Astrocyte (in vitro differentiated cells and primary cell): Measurements from ENCODE around the gene TTC1. TPM values are rescaled to one million over a fixed set of nuclear protein-coding genes. Genes with fewer than 3 reads are reported as not detected.
"Not testable (repeated sequence)": the region's sequence is repeated elsewhere in the genome, so short reads cannot be mapped to it uniquely, and the experiment has no call there.

Experiments used
- DNase-seq: peaks from one replicate; pipeline ENCODE4 v3.0.0-alpha.2; 2010; ENCODE audit warnings: low read depth
- FAIRE-seq: peaks from 2 replicates; lab custom pipeline; 2011; peaks lifted over from hg19 to GRCh38; lab: Jason Lieb, UNC
- H2AFZ ChIP-seq: 2 replicates; pipeline ENCODE4 v1.6.0; 2012; ENCODE audit warnings: low read depth, low read length, inconsistent platforms
- H3K27ac ChIP-seq: 2 replicates; pipeline ENCODE4 v1.5.1; 2011; ENCODE audit warnings: low read depth, low read length, inconsistent platforms
- H3K27me3 ChIP-seq: 2 replicates; pipeline ENCODE4 v1.6.0; 2011; ENCODE audit warnings: low read length, inconsistent platforms; ENCODE audit not compliant: insufficient read depth
- H3K36me3 ChIP-seq: 2 replicates; pipeline ENCODE4 v1.5.1; 2011; ENCODE audit warnings: low read length, inconsistent platforms; ENCODE audit not compliant: insufficient read depth
- H3K4me1 ChIP-seq: 2 replicates; pipeline ENCODE4 v1.5.1; 2011; ENCODE audit warnings: low read length, inconsistent platforms; ENCODE audit not compliant: insufficient read depth
- H3K4me2 ChIP-seq: 2 replicates; pipeline ENCODE4 v1.6.0; 2012; ENCODE audit warnings: low read length, inconsistent platforms
- H3K4me3 ChIP-seq: 2 replicates; pipeline ENCODE4 v1.5.1; 2011; ENCODE audit warnings: low read depth, mild to moderate bottlenecking, low read length, inconsistent platforms; ENCODE audit not compliant: insufficient read depth
- H3K79me2 ChIP-seq: 2 replicates; pipeline ENCODE4 v1.6.0; 2012; ENCODE audit warnings: mild to moderate bottlenecking, low read length, inconsistent platforms; ENCODE audit not compliant: insufficient read depth
- H3K9ac ChIP-seq: 2 replicates; pipeline ENCODE4 v1.6.0; 2012; ENCODE audit warnings: mild to moderate bottlenecking, low read length, inconsistent platforms
- H3K9me3 ChIP-seq: 2 replicates; pipeline ENCODE4 v1.5.1; 2012; ENCODE audit warnings: low read depth, mild to moderate bottlenecking, low read length, inconsistent platforms; ENCODE audit not compliant: insufficient read depth
- H4K20me1 ChIP-seq: 2 replicates; pipeline ENCODE4 v1.6.0; 2012; ENCODE audit warnings: low read length, inconsistent platforms; ENCODE audit not compliant: insufficient read depth
- H3K27ac Mint-ChIP-seq: one replicate; pipeline ENCODE4 v1.8.0; 2021; ENCODE audit warnings: mild to moderate bottlenecking, mixed read lengths; ENCODE audit not compliant: unreplicated experiment
- H3K27me3 Mint-ChIP-seq: one replicate; pipeline ENCODE4 v1.8.0; 2021; ENCODE audit warnings: low read depth, mixed read lengths; ENCODE audit not compliant: unreplicated experiment
- H3K36me3 Mint-ChIP-seq: one replicate; pipeline ENCODE4 v1.8.0; 2021; ENCODE audit warnings: low read depth, mixed read lengths; ENCODE audit not compliant: unreplicated experiment
- H3K4me1 Mint-ChIP-seq: one replicate; pipeline ENCODE4 v1.8.0; 2021; ENCODE audit warnings: low read depth, mixed read lengths; ENCODE audit not compliant: unreplicated experiment
- H3K4me3 Mint-ChIP-seq: one replicate; pipeline ENCODE4 v1.8.0; 2021; ENCODE audit warnings: mild to moderate bottlenecking, moderate library complexity, mixed read lengths; ENCODE audit not compliant: unreplicated experiment
- H3K9me3 Mint-ChIP-seq: one replicate; pipeline ENCODE4 v1.8.0; 2021; ENCODE audit warnings: mild to moderate bottlenecking, mixed read lengths; ENCODE audit not compliant: unreplicated experiment
- CTCF ChIP-seq: IDR thresholded peaks from 2 replicates; pipeline ENCODE4 v1.5.1; 2011; ENCODE audit warnings: low read depth, mild to moderate bottlenecking, inconsistent platforms, low read length, moderate library complexity; ENCODE audit not compliant: insufficient read depth
- EZH2 ChIP-seq: IDR thresholded peaks from 2 replicates; pipeline ENCODE4 v1.6.1; 2012; ENCODE audit warnings: mild to moderate bottlenecking, low read length, inconsistent platforms; ENCODE audit not compliant: insufficient read depth
- total RNA-seq: library from RNA; stranded (reverse); gene quantifications from 2 replicates; pipeline ENCODE4 v1.2.1, GENCODE V29; 2021

Gene TTC1
- total RNA-seq, 1 donor from 2014 or later = 61.2 TPM

- H3K27ac ChIP-seq = no peak overlapping the region
- peaks cover 6% of the 10 kb centered on the region for H3K4me1 ChIP-seq
- H3K27me3 Mint-ChIP-seq = peaks cover 3% of the 10 kb centered on the region
- H3K36me3 ChIP-seq = no peaks in the 10 kb centered on the region
- no peaks in the 10 kb centered on the region for H3K9me3 ChIP-seq
- no peaks in the 10 kb centered on the region for H3K79me2 ChIP-seq
- H3K36me3 Mint-ChIP-seq = no peaks in the 10 kb centered on the region
- no peak overlapping the region for H3K27ac Mint-ChIP-seq
- H3K9ac ChIP-seq = no peak overlapping the region
- TF ChIP-seq EZH2 (no peak), CTCF (no peak)
- H3K27me3 ChIP-seq = no peaks in the 10 kb centered on the region
- no peak overlapping the region for H3K4me2 ChIP-seq
- H2AFZ ChIP-seq = no peak overlapping the region
- H3K4me3 Mint-ChIP-seq = no peak overlapping the region
- DNase-seq (no peak), FAIRE-seq (no peak)
- H4K20me1 ChIP-seq = no peaks in the 10 kb centered on the region
- peaks cover 2% of the 10 kb centered on the region for H3K4me1 Mint-ChIP-seq
- H3K4me3 ChIP-seq = no peak overlapping the region
- no peaks in the 10 kb centered on the region for H3K9me3 Mint-ChIP-seq
These were observed 46.7 kb upstream of the TTC1 start for GRCh38 chr5:159962214-159962613.

GRCh38 chr5:159963935-159964334, 45.0 kb upstream of the TTC1 start:
- FAIRE-seq (no peak), DNase-seq (no peak)
- no peak overlapping the region for H3K27ac ChIP-seq
- Mint-ChIP-seq H3K4me3 (no peak overlapping the region), H3K27ac (no peak overlapping the region), H3K4me1 (peaks cover 2% of the 10 kb centered on the region), H3K36me3 (no peaks in the 10 kb centered on the region), H3K9me3 (no peaks in the 10 kb centered on the region), H3K27me3 (peaks cover 14% of the 10 kb centered on the region)
- H2AFZ ChIP-seq = no peak overlapping the region
- H3K4me3 ChIP-seq = no peak overlapping the region
- H3K9me3 ChIP-seq = no peaks in the 10 kb centered on the region
- no peaks in the 10 kb centered on the region for H3K27me3 ChIP-seq
- no peak overlapping the region for H3K4me2 ChIP-seq
- no peaks in the 10 kb centered on the region for H3K79me2 ChIP-seq
- no peaks in the 10 kb centered on the region for H4K20me1 ChIP-seq
- peaks cover 6% of the 10 kb centered on the region for H3K4me1 ChIP-seq
- no peak overlapping the region for H3K9ac ChIP-seq
- TF ChIP-seq CTCF = no peak
- TF ChIP-seq EZH2 = no peak
- no peaks in the 10 kb centered on the region for H3K36me3 ChIP-seq

GRCh38 chr5:159965031-159965837, 43.7 kb upstream of the TTC1 start:
- Histone ChIP-seq H3K4me1 (peaks cover 8% of the 10 kb centered on the region), H4K20me1 (no peaks in the 10 kb centered on the region), H3K9ac (no peak overlapping the region), H3K36me3 (no peaks in the 10 kb centered on the region), H3K27me3 (no peaks in the 10 kb centered on the region), H3K4me2 (peak overlapping the region; percentile 42), H2AFZ (peak overlapping the region; percentile 52), H3K4me3 (no peak overlapping the region), H3K27ac (no peak overlapping the region), H3K79me2 (no peaks in the 10 kb centered on the region), H3K9me3 (no peaks in the 10 kb centered on the region)
- Mint-ChIP-seq H3K4me3 (no peak overlapping the region), H3K36me3 (no peaks in the 10 kb centered on the region), H3K27me3 (peaks cover 16% of the 10 kb centered on the region), H3K27ac (no peak overlapping the region), H3K9me3 (no peaks in the 10 kb centered on the region), H3K4me1 (peaks cover 3% of the 10 kb centered on the region)
- FAIRE-seq = no peak
- TF ChIP-seq CTCF (peak; percentile 57), EZH2 (no peak)
- DNase-seq = peak; percentile 46

- H3K4me1 ChIP-seq = peaks cover 13% of the 10 kb centered on the region
- not testable (repeated sequence) for H3K27me3 ChIP-seq, H3K9me3 Mint-ChIP-seq, FAIRE-seq, DNase-seq, H4K20me1 ChIP-seq, H3K9me3 ChIP-seq, H3K4me3 Mint-ChIP-seq, H3K36me3 Mint-ChIP-seq, H3K79me2 ChIP-seq, H3K27ac ChIP-seq, H3K4me3 ChIP-seq, H3K9ac ChIP-seq, H3K4me2 ChIP-seq, H3K36me3 ChIP-seq, H3K4me1 Mint-ChIP-seq, H3K27ac Mint-ChIP-seq, H2AFZ ChIP-seq
- peaks cover 19% of the 10 kb centered on the region for H3K27me3 Mint-ChIP-seq
These were observed 43.2 kb upstream of the TTC1 start for GRCh38 chr5:159965838-159966128.
